Natural killer cell (primary cell): ENCODE data around the gene SCP2. TPM values are rescaled to one million over a fixed set of nuclear protein-coding genes. Genes with fewer than 3 reads are reported as not detected.

Source experiments
- ATAC-seq, 3 donors: fragments of 150-1000 bp in 2 of 3; fragments of 200-7000 bp in 1 of 3; cut with Tn5 transposase; 1 replicate in 1 of 3; 2 replicates in 2 of 3; pipeline ENCODE4 v1.10.0; 2021; ENCODE audit warnings: mild to moderate bottlenecking in 2 of 3, moderate library complexity in 2 of 3
- DNase-seq, 2 donors: peaks; one replicate each; pipeline versions ENCODE4 v3.0.0 to v3.0.0-alpha.2; 2013 to 2021; ENCODE audit warnings: mixed read lengths in 1 of 2
- H3K27ac ChIP-seq: one replicate; pipeline ENCODE4 v1.5.1; 2013; ENCODE audit warnings: mild to moderate bottlenecking, low read length
- H3K27me3 ChIP-seq: one replicate; pipeline ENCODE4 v1.6.1; 2013; ENCODE audit warnings: low read length; ENCODE audit not compliant: control insufficient read depth, insufficient read depth
- H3K36me3 ChIP-seq: one replicate; pipeline ENCODE4 v1.6.1; 2013; ENCODE audit warnings: low read length; ENCODE audit not compliant: control insufficient read depth, insufficient read depth
- H3K4me1 ChIP-seq: one replicate; pipeline ENCODE4 v1.6.1; 2013; ENCODE audit warnings: low read length; ENCODE audit not compliant: control insufficient read depth, insufficient read depth
- H3K4me3 ChIP-seq: one replicate; pipeline ENCODE4 v1.5.1; 2013; ENCODE audit warnings: low read length
- H3K9me3 ChIP-seq: one replicate; pipeline ENCODE4 v1.6.1; 2013; ENCODE audit warnings: low read length; ENCODE audit not compliant: control insufficient read depth, insufficient read depth
- H3K27ac Mint-ChIP-seq, 2 donors: one replicate each; pipeline ENCODE4 v1.8.0; 2022; ENCODE audit warnings: mild to moderate bottlenecking in 2 of 2, mixed read lengths in 2 of 2, moderate library complexity in 1 of 2
- H3K27me3 Mint-ChIP-seq, 2 donors: one replicate each; pipeline ENCODE4 v1.8.0; 2022; ENCODE audit warnings: low read depth in 2 of 2, mixed read lengths in 2 of 2
- H3K36me3 Mint-ChIP-seq: one replicate; pipeline ENCODE4 v1.8.0; 2022; ENCODE audit warnings: mixed read lengths
- H3K4me1 Mint-ChIP-seq, 2 donors: one replicate each; pipeline ENCODE4 v1.8.0; 2022; ENCODE audit warnings: mixed read lengths in 2 of 2
- H3K4me3 Mint-ChIP-seq: one replicate; pipeline ENCODE4 v1.8.0; 2022; ENCODE audit warnings: mild to moderate bottlenecking, moderate library complexity, mixed read lengths
- H3K9me3 Mint-ChIP-seq, 2 donors: one replicate each; pipeline ENCODE4 v1.8.0; 2022; ENCODE audit warnings: mixed read lengths in 2 of 2
- CTCF ChIP-seq: fragments of 200-600 bp; IDR thresholded peaks from one replicate; pipeline ENCODE4 v1.8.0; 2022; ENCODE audit warnings: antibody characterized with exemption
- WGBS: methylation state at CpG from one replicate; pipeline ENCODE4 v1.1.7; 2013; ENCODE audit warnings: missing lambda C conversion rate; ENCODE audit not compliant: insufficient coverage; 5-methylcytosine and 5-hydroxymethylcytosine counted together
- intact Hi-C: fragments of 100-400 bp; cut with micrococcal nuclease; formaldehyde crosslinking; loops from one replicate; pipeline ENCODE4 v1.14.2; 2022
- total RNA-seq, 4 donors: library from RNA; stranded (reverse); fragments of 120-200 nt in 1 of 4; gene quantifications; one replicate each; pipeline versions ENCODE4 v1.2.3 to v1.2.4, GENCODE V29; 2013 to 2022

Gene SCP2
- total RNA-seq, 3 donors from 2014 or later (not counting 1 experiment from before 2014, with no cell fraction given), result 90.0 to 118 (median 105) TPM

GRCh38 chr1:52906135-52906603 is 20.9 kb upstream of the SCP2 start:
- Mint-ChIP-seq H3K9me3 (no peaks in the 10 kb centered on the region), H3K36me3 (no peaks in the 10 kb centered on the region), H3K27me3 (no peaks in the 10 kb centered on the region), H3K4me1 (no peaks in the 10 kb centered on the region), H3K27ac (no peak overlapping the region), H3K4me3 (no peak overlapping the region)
- DNase-seq, result no peak
- intact Hi-C loops, result no loop called here
- TF ChIP-seq CTCF, result no peak
- no peaks in the 10 kb centered on the region for H3K27me3 ChIP-seq
- ATAC-seq, result no peak
- H3K36me3 ChIP-seq, result peaks cover 5% of the 10 kb centered on the region
- H3K27ac ChIP-seq, result no peak overlapping the region
- no peaks in the 10 kb centered on the region for H3K9me3 ChIP-seq
- WGBS, result 97% methylated on average over 6 of the region's 6 CpGs
- H3K4me1 ChIP-seq, result no peaks in the 10 kb centered on the region
- H3K4me3 ChIP-seq, result no peak overlapping the region

DNA sequence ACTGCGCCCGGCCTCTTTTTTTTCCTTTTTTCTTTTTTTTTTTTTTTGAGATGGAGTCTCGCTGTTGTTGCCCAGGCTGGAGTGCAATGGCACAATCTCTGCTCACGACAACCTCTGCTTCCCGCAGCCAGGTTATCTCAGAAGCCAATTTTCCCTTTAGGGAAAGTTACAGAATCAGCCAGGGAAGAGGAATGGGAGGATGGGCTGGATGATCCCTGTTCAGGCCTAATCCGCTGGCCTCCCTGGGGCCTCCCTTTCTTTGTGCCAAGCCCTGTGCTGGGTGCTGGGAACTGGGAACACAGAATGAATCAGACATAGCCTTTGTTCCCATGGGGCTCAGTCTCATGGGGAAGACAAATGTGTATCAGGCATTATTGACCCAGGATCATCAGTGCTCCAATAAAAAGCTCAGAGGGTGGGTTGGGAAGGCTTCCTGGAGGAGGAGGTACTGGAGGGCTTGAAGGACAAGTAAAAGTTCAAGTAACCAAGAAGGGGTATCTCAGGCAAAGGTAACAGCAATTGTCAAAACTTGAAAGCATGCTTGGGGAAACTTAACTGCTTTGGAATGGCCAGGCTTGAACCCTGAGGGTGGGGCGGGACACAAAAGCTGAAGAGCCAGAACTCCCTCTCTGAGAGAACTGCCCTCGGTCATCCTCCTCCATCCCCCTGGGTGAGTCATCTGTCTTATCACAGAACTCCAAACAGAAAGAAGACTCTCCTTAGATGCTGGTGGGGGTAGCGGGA is 19.8 kb upstream of the SCP2 start:
- no peak for ATAC-seq

DNA sequence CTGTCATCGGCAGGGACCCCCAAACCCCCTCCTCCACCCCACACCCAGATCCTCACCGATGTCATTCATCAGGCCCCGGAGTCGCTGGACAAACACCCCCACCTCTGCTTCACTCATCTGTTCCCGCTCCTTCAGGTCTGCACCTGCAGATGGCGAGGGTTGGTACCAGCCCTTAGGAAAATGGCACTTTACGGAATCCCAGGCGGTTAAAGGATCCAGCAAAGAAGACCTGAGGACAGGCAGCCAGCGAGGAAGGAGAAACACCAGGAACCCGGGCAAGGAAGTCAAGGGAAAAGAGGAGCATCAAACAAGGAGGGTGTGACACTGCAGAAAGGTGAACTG is 19.3 kb upstream of the SCP2 start:
- intact Hi-C loops, result no loop called here
- Histone ChIP-seq H3K4me3 (no peak overlapping the region), H3K9me3 (no peaks in the 10 kb centered on the region), H3K4me1 (no peaks in the 10 kb centered on the region), H3K36me3 (peaks cover 5% of the 10 kb centered on the region), H3K27ac (no peak overlapping the region), H3K27me3 (no peaks in the 10 kb centered on the region)
- no peak for TF ChIP-seq CTCF
- H3K4me1 Mint-ChIP-seq, result no peaks in the 10 kb centered on the region
- H3K36me3 Mint-ChIP-seq, result no peaks in the 10 kb centered on the region
- H3K9me3 Mint-ChIP-seq, result no peaks in the 10 kb centered on the region
- WGBS, result 94% methylated on average over 10 of the region's 10 CpGs
- DNase-seq (no peak), ATAC-seq (no peak)
- no peak overlapping the region for H3K4me3 Mint-ChIP-seq
- H3K27me3 Mint-ChIP-seq, result no peaks in the 10 kb centered on the region
- no peak overlapping the region for H3K27ac Mint-ChIP-seq

More for the DNA sequence above, 19.8 kb upstream of the SCP2 start:
- Histone ChIP-seq H3K4me3 (no peak overlapping the region), H3K36me3 (peaks cover 5% of the 10 kb centered on the region), H3K9me3 (no peaks in the 10 kb centered on the region), H3K4me1 (no peaks in the 10 kb centered on the region), H3K27ac (no peak overlapping the region), H3K27me3 (no peaks in the 10 kb centered on the region)
- no peaks in the 10 kb centered on the region for H3K27me3 Mint-ChIP-seq
- WGBS, result 97% methylated on average over 9 of the region's 9 CpGs
- H3K9me3 Mint-ChIP-seq, result no peaks in the 10 kb centered on the region
- no peaks in the 10 kb centered on the region for H3K36me3 Mint-ChIP-seq
- H3K4me3 Mint-ChIP-seq, result no peak overlapping the region
- no peak overlapping the region for H3K27ac Mint-ChIP-seq
- intact Hi-C loops, result no loop called here
- no peak for TF ChIP-seq CTCF
- no peak for DNase-seq
- H3K4me1 Mint-ChIP-seq, result no peaks in the 10 kb centered on the region

DNA sequence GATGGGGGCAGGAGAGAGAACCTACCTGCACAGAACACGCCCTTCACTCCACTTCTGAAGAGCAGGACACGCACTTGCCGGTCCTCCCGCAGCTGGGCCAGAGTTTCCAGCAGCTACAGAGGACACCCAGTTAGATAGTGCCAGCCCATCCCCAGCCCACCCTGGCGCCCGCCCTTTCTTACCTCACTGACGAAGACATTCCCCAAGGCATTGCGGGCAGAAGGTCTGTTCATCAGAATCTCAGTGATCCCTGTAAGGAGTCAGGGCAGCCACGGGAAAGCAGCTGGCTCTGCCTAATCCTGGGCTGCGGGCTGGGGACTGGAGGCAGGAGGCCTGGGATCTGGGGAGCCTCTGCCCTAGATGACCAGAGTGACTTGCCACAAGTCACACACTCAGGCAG is 15.5 kb upstream of the SCP2 start:
- Histone ChIP-seq H3K9me3 (no peaks in the 10 kb centered on the region), H3K36me3 (peaks cover 2% of the 10 kb centered on the region), H3K27me3 (no peaks in the 10 kb centered on the region), H3K4me3 (no peak overlapping the region), H3K27ac (no peak overlapping the region), H3K4me1 (no peaks in the 10 kb centered on the region)
- H3K27ac Mint-ChIP-seq, result no peak overlapping the region
- no peak overlapping the region for H3K4me3 Mint-ChIP-seq
- no peak for DNase-seq
- intact Hi-C loops, result no loop called here
- no peaks in the 10 kb centered on the region for H3K27me3 Mint-ChIP-seq
- TF ChIP-seq CTCF, result no peak
- no peaks in the 10 kb centered on the region for H3K36me3 Mint-ChIP-seq
- no peak for ATAC-seq
- 96% methylated on average over 10 of the region's 10 CpGs for WGBS
- no peaks in the 10 kb centered on the region for H3K4me1 Mint-ChIP-seq
- H3K9me3 Mint-ChIP-seq, result no peaks in the 10 kb centered on the region
